TTC549 (cell line): ENCODE measurements around the gene DEFB110.

ENCODE experiments used
- FAIRE-seq: peaks from 2 replicates; lab custom pipeline; 2012; peaks lifted over from hg19 to GRCh38; lab: Jason Lieb, UNC

The DEFB110 gene

DNA sequence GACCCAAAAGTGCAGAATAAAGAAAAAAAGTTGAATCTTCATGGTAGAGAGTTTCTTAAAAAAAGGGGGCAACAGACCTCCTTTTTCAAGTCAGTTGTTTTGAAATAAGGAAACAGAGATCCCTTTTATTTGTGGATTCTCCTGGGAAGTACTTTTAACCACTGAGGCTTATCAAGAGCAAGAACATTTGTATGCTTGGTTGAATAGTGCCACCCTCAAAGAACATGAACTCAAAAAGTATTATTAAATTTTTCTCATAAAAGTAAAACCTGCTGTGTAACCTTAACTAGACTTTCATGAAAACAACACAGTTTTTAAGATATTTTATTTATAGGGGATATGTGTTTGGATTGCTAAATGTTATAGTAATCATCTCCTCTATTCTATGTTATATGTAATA lies at the start of gene DEFB110:
TSS of gene DEFB110 (minus strand) at position 101 of the 400 bp plus-strand sequence. CDS start at position 42, 59 bp downstream.
- FAIRE-seq = no peak

DNA sequence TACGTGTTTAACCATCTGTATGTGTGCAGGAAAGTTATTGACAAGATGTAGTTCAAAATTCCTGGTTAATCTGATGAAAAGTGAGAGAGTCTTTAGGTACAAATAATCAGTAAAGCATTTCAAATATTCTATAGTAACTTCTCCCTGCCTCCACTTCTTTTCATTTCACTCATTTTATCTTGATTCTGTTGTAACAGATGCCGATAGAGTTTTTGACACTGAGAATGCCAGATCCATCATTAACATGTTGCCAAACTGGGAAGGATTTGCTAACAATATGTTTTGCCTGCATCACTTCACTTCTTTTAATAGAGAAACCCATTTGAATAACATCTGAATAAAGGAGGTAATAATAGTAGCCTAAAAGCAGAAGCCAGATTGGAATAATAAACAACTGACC lies 48.3 kb upstream of the DEFB110 start:
- FAIRE-seq = no peak

DNA sequence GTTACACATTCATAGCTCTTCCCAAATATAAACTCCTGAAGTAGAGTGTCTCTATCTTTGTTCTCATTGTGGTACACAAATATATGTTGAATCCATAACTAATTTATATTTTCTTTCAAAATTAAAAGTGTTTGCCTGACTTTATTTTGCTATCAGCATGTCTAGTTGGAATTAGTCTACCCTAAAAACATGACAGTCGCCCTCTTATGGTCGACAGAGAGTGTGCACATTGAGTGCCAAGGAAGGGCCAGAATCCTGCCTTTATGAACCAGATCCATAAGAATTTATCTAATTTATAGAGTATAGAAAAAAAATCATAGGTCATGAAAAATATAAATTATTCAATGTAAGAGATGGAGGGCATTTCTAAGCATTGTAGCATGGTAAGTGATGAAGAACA lies 40.3 kb upstream of the DEFB110 start:
- FAIRE-seq = no peak

DNA sequence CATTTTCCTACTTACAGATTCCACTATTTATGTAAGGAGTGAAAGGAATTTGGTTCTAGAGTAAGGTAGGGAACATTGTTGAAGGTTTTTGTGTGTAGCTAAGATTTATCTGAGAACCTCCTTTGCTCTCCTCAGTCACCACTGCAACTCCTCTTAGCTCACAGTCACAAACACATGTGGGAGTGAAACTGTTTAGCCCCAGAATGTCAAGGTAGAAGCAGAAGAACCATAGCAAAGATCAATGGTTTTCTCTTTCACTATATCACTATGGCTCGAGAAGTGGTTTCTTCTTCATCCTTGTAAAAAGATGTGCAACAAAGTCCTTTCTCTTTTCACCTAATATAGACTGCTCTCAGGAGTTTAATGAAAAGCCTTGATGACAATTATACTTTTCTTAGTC lies 34.4 kb upstream of the DEFB110 start:
- FAIRE-seq = no peak

DNA sequence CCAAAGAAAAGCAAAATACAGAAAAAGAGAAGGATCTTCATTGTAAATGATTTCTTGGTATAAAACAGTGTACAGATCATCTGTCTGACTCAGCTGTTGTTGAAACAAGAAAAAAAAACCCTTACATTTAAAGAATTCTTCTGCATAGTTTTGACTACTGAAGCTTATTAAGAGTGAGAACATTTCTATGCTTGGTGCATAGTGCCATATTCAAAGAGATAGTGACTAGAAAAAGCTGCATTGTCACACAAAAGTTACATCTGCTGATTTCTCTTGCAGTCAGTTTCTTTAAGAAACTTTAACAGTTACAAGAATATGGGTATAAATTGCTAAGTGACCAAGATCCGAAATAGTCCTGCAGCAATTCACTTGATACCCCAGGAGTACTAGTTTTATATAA lies 28.0 kb upstream of the DEFB110 start, which contains the start of gene DEFB112:
TSS of gene DEFB112 (minus strand) at position 101 of the 400 bp plus-strand sequence. CDS start at position 41, 60 bp downstream.
- FAIRE-seq = no peak

DNA sequence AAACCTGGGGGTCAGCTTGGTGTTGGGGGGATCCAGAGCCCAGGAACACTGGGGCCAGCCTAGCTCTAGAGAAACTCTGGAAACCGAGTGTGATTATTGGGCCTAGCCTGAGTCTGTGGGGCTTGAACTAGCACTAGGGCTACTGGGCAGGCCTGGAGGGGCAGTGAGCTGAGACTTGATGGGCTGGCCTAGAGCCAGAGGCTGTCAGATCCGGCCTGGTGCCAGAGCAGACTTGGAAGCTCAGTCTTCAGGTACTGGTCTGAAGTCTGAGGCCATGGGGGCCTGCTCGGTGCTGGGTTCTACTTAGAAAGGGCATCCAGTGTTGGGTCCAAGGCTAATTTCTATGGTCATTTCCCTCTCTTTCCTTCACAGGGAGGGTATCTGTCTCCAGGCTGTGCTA lies 25.2 kb upstream of the DEFB110 start:
- FAIRE-seq = no peak

DNA sequence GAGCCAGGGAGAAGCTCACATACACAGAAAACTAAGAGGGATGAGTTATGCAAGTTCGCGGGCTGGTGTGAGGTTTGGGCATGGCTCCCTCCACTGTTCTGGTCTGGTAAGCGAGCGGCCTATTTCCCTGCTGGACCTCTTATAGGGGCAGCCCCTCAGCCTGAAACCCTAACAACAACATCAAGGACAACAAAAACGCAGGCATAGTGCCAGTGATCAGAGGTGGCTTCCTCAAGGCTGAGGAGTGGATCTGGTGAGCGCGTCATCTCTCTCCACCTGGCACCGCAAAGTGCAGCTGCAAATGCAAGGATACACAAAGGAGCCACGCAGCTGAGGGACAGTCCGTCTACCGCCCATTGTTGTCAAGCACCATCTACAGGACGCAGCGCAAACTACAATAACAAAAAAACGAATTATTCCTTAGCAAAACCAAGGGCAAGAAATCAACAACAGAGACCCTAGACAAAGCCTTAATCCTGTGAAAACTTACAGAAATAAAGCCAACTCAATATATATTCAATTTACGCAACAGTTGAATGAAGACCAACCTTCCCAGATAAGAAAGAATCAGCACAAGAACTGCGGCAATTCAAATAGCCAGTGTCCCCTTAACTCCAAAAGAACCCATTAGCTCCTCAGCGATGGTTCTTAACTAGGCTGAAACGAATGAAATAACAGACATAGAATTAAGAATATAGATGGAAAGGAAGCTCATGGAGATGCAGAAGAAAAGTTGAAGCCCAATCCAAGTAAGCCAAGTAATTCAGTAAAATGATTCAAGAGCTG lies 9.2 kb upstream of the DEFB110 start:
- no peak for FAIRE-seq

DNA sequence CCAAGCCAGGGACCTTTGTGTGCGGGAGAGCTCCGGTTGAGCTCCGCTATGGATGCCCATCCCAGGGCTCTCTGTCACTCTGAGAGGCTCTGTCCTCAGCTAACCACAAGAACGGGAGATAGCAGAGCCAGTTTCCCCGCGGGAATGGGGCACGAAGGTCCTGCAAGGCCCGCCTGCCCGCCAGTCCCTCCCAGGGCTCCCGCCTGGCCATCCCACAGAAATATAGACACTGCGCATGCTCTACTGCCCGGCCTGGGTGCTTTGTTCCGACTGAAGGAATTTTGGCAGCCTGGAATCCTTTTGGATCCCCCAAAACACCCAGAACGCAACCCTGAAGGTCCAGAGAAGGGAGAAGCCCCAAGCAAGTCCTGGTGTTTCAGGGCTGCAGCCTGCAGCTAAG lies 8.6 kb upstream of the DEFB110 start:
- no peak for FAIRE-seq

DNA sequence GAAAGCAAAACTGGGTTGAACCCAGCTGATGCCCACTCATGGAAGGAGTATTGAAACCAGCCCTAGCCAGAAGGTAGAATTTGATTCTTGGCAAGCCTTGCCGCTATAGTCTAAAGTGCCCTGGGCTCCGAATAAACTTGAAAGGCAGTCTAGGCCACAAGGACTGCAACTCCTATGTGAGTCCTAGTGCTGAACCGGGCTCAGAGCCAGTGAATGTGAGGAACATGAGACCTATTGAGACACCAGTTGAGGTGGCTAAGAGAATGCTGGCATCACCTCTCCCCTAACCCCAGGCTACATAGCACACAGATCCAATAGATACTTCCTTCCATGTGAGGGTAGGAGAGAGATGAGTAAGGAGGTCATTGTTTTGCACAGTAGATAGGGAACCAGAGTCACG lies 3.5 kb upstream of the DEFB110 start:
- FAIRE-seq = no peak

DNA sequence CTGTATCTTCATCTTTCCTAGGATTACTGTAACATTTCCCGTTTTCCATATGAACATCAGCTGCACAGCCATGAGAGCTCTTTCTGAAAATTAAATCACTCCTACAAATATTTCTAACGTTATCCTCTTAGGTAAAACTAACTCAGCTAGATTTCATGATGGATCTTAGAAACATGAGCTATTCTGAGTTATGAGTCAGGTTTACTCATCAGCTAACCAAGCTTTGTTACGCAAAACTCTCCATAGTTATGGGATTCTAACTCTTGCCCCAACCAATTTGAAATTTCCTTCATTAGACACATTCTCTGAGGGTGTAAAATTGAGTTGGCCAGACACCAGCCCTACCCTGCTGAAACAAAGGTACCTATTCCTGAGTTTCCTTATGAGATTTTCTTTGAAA lies 14.0 kb downstream of the DEFB110 start:
- no peak for FAIRE-seq

DNA sequence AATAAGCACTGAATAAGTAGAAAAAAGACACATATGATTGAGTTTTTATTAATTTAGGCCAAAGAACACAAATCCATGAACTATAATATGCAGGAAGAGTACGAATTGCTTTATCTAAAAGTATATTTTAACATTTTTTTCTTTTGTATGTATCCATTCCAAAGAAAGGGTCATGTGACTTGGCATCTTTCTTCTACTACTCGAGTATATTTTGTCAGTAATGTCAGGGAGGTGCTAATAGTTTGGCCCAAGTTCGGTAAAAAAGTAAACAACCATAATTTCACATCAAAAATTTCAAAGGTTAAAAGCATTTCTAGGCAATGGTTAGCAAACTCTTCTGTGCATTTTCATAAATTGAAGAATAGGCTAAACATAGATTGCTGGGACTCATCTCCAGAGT lies 18.7 kb downstream of the DEFB110 start:
- FAIRE-seq = no peak

DNA sequence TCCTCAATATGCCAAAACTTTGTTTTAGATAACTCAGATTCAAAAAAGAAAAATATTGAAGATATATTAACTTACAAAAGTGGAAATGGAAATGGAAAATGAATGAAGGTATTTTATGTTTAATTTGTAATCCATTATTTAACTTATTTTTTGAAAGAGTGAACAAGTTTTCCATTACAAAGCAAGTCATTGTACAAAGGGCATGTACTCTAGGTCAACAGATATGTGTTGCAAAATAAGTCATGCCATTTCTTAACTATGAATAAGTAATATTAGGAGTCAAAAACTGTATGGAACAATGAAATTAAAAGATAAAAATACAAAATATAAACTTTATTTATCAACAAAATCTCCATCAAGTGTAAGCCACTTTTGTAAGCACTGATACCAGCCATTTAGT lies 26.5 kb downstream of the DEFB110 start:
- no peak for FAIRE-seq

DNA sequence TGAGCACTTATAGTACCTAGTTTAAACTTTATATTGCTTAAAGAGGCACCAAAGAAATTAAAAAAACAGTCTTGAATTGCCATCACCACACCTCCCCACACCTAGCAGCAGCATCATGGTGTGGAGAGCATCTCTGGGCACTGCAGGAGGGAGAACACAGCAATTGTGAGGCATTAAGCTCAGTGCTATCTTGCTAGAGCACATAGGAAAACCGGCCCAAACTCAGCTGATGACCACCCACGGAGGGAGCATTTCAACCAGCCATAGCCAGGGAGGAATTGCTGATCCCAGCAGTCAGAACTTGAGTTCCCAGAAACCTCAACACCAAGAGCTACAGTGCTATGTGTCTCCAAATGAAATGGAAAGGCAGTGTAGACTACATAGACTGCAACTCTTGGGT lies 32.9 kb downstream of the DEFB110 start:
- FAIRE-seq = no peak

DNA sequence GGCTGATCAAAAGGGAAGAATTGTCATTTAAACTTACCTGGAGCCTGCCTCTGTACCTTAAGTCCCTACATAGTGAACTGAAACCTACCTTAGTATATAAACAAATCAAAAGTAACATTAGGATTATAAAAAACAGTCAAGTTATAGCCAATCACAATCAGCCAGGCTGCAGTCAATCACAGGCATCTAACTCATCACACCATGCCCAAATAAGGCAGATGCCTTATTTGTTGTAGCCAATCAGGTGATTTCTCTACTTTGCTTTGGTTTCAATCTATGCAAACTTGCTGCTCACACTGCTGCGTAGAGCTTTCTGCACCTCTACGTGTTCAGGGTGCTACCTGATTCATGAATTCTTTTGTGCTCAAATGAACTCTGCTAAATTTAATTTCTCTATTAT lies 34.0 kb downstream of the DEFB110 start:
- no peak for FAIRE-seq

DNA sequence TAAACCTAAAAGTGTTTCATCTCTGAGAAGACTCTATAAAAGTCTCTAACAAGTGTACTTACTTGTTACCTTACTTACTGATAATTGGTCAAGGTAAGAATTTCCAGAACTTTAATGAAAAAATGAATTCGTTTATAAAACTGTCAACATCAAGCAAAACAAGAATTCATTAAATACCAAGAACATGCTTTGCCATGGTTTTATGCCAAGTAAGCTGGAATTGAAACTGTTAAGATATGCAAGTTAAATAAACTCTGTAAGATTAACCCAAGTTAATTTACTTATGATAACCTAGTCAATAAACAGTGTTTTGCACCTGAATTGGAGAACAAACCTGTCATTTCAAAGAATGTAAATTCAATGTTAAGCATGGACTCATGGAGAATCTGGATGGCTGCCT lies 35.2 kb downstream of the DEFB110 start:
- FAIRE-seq = no peak

DNA sequence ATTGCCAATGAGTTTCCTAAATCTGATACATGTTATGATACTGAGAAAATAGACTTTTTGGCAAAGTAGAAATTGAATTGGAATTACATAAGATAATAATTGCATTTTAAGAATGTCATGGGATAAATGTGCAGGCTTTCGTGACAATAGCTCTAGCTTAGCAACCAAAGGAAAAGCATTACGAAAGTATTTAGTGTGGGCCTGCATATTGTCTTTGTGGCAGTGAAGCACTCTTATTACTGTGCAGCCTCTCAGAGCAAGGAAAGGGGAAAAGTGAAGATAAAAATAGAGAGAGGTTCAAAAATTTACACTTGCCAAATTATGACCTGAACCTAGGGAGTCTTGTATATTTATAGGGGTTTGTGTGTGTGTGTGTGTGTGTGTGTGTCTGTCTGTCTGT lies 39.7 kb downstream of the DEFB110 start:
- no peak for FAIRE-seq

DNA sequence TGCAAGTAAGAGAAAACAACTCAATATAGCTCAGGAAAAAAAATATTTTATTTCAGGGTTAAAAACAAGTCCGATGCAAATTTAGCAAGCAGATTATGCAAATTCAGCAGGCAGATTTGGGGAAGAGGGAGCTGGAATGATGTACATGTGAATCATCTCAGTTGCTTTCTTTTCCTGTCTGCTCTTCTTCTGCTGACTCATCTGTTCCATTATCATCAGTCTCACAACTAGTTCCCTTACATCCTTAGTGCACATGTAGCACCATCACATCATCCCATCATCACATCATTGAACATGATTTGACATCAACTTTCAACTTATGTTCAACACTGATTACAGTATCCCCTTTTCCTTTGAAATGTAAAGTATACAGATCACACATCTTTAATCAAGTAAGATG lies 40.9 kb downstream of the DEFB110 start:
- no peak for FAIRE-seq

DNA sequence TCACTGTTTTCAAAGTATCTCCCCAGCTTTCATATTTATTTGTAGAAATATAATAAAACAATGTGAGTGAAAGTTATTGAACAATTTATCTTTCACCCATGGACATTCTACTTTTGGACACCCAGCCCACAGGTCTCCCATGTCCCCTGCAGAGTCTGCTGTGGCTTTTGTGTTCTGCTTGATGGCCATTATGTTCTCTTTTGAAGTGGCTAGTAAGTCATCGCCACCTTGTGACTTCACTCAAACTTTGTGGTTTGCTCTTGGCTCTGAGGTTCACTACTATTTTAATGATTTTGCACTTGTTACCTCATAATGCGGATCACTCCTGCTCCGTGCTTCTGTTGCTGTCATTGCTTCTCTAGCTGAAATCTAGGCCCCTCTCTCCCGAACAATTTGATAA lies 42.2 kb downstream of the DEFB110 start:
- FAIRE-seq = no peak

DNA sequence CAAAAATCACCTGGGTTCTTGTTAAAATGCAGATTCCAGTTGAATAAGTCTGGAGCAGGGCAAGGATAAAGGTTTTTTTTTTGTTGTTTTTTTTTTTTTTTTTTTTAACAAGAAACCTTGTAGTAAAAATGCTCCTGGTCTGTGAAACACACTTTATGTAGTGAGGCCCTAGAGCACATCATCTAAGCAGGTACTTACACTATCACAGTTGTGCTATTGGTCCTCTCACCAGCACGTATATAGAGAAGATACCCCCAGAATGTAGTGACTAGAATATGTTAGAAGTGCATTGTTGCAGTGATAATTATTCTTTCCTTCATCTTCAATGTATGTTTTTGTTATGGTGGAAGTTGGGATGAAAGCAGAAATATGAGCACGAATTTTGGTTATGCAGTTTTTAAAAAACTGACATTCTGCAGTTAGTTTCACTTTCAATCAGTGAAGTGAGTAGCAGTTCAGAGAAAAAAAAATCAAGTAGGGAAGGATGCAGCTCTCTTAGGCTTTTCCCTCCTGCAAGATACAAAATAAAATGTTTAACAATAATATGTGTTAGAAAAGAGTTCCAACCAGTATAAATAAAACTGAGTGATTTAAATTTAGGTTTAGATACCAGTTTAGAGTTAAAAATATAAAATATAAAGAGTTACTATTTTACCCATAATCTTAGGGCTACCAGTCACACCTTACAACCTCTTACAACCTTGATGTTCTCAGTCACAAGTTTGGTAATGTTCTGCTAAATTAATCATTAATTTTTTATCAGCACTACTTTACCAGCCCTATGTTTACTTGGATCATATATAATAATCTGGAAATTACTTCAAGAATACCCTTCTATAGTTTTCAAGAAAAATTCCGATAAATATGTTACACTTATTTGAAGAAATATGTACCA lies 43.2 kb downstream of the DEFB110 start:
- no peak for FAIRE-seq

DNA sequence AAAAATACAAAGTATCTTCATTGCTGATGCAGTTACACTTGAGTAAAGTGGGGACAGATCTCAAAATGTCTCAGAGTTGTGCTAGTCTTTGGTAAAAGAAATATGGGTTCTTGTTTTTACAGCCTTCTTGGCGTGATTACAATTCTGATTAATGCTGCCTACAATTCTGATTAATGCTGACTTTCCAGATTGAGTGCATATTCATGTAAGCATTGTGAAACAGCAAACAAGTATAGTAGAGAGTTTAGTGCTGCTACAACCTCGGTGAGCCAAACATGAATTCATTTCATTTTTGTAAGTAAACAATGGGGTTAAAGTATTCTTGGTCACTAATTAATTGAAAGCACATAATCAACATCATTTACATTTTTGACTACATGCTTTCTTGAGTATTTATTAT lies 52.2 kb downstream of the DEFB110 start, which contains the start of gene DEFB113:
TSS of gene DEFB113 (minus strand) at position 21 of the 400 bp plus-strand sequence. CDS start at position 21, 0 bp downstream.
- no peak for FAIRE-seq
